Fibroblast of pulmonary artery (primary cell): ENCODE measurements around the gene PCDH9.

Experiments used
- DNase-seq: peaks from one replicate; pipeline ENCODE4 v3.0.0-alpha.2; 2010; ENCODE audit warnings: low read depth
- H3K4me3 ChIP-seq: replicated peaks from 2 replicates; pipeline ENCODE4 v1.5.1; 2011; ENCODE audit warnings: low read depth, mild to moderate bottlenecking, control low read depth, low read length, moderate library complexity
- CTCF ChIP-seq: IDR thresholded peaks from 2 replicates; pipeline ENCODE4 v1.5.1; 2011; ENCODE audit warnings: mild to moderate bottlenecking, control low read depth, low read length, inconsistent platforms; ENCODE audit errors: missing control alignments

PCDH9 gene

DNA sequence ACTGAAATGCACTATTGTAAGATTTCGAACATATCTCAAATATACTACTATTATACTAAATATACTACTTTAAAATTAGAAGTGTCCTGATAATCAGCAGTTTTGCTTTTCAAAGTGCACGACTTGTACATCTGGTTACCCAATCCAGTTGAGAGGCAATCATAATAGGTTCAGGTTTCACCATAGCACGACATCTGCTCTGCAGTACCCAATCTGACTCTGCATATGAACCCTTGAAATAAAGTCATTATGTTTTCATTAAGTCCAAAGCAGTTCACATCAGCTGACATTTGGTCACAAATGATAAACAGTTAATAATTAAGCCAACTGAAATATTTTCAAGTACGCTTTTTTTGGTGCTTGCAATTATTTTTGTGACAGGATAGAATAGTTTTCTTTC is 90.6 kb downstream of the PCDH9 start:
- no peak overlapping the region for H3K4me3 ChIP-seq
- DNase-seq: no peak
- no peak for TF ChIP-seq CTCF

DNA sequence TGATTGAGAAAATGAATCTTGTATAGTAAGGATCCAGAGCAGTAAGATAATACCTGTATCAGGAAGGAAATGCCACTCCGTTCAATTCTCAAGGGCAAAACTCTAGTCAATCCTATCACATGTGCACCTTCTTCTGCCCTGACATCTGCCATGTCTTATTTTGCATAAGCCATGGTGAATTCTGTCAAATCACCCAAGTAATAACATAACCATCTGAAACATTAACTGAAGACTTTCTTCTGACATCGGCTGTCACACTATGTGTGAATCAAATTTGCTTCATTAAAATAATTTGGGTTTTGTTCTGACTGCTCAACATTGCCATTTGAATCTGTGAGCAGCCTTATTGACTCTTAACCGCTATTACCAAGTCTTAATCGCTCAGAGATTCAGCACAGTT is 91.2 kb downstream of the PCDH9 start:
- no peak for DNase-seq
- no peak for TF ChIP-seq CTCF
- H3K4me3 ChIP-seq: no peak overlapping the region

DNA sequence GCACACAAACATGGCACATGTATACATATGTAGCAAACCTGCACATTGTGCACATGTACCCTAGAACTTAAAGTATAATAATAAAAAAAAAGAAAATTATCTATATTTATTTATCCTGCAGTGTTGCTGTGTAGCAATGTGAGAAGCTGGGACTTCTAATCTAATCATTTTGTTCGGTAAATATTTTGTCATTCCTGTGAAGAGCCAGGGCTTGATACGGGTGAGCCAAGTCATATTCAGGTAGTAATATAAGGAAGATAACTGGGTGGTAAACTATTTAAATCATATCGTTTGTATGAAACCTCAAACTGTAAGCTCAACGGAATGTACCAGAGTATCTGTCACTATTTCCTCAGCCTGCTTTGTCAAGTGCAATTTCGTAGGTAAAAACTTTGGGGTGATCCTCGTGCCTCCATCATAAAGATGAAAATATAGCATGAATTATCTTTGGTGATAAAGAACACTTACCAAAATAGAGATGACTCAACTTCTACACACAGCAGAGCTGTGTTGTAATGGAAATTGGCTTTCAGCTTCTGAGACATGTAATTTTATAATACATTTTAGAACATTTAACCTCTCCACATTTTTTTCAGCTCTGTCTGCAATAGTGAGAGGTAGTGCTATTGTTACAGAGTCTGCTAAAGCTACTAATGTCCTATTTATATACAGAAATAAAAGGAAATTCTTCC is 92.9 kb downstream of the PCDH9 start:
- TF ChIP-seq CTCF: no peak
- DNase-seq: peak; percentile 54
- no peak overlapping the region for H3K4me3 ChIP-seq

- DNase-seq: peak; percentile 42
- TF ChIP-seq CTCF: no peak
Measured at GRCh38 chr13:67136157-67136556, 94.0 kb downstream of the PCDH9 start.

GRCh38 chr13:67135356-67135755 is 94.8 kb downstream of the PCDH9 start:
- no peak overlapping the region for H3K4me3 ChIP-seq
- TF ChIP-seq CTCF: no peak
- DNase-seq: no peak

More at GRCh38 chr13:67136157-67136556, 94.0 kb downstream of the PCDH9 start:
- no peak overlapping the region for H3K4me3 ChIP-seq

DNA sequence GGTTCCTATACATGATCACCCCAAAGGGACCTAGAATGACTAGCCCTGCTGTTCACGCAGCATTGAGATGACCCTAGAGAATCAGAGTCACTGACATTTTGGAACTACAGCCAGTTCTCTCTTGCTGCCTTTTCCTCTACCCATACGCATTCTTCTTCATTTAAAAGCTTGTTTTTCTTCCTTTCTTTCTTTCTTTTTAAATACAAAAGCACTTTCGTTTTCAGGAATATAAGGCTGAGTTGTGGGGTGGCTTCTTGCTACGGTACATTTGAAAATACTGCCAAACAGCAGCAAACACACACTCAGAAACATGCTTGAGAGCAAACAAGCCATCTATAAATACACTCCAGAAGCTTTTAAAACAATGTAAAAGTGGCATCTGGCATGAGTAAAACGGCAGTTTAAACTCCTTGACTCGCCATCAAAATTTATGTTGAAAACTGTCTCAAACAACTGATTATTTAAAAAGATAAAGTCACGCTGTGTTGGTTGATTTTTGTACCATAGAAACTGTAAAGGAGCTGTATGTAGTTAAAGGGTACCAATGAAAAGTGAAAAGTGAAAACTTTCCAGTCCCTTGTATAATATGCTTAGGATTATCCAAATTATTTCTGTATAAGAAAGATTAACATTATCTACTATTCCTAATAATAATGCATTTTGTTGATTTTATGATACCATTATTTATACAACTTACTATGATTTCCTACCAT is 95.6 kb downstream of the PCDH9 start:
- H3K4me3 ChIP-seq: peak overlapping the region; percentile 35
- peak; percentile 30 for DNase-seq
- TF ChIP-seq CTCF: no peak

- no peak for TF ChIP-seq CTCF
- peak; percentile 30 for DNase-seq
Measured at GRCh38 chr13:67133476-67133875, 96.7 kb downstream of the PCDH9 start.

More at GRCh38 chr13:67133476-67133875, 96.7 kb downstream of the PCDH9 start:
- H3K4me3 ChIP-seq: no peak overlapping the region
